ENCODE results near the gene UQCRQ. TPM values are rescaled to one million over a fixed set of nuclear protein-coding genes. Genes with fewer than 3 reads are reported as not detected.

UQCRQ gene
- total RNA-seq = 72.2 and 74.8 TPM in 2 replicates

GRCh38 chr5:132866342-132867045 is at the start of gene UQCRQ, which contains the start of gene GDF9:
Gene UQCRQ (plus strand): TSS chr5:132866642. CDS start chr5:132866882, 240 bp downstream.
Gene GDF9 (minus strand): TSS chr5:132866469. CDS start chr5:132864533, 1,936 bp downstream.

GRCh38 chr5:132830436-132831094 is 35.9 kb upstream of the UQCRQ start, which contains the start of gene SHROOM1:
Gene SHROOM1 (minus strand): TSS chr5:132830647. CDS start chr5:132826140, 4,507 bp downstream.

GRCh38 chr5:132873119-132873929 is 6.9 kb downstream of the UQCRQ start, which contains the start of gene LEAP2:
Gene LEAP2 (plus strand): TSS chr5:132873668. CDS start chr5:132873695, 27 bp downstream.

Other genes starting within 250 kb of the UQCRQ start
- not detected in 2 replicates for gene IL13, start 208.5 kb upstream of the UQCRQ start, total RNA-seq
- gene IL4, start 192.7 kb upstream of the UQCRQ start, total RNA-seq = not detected in 2 replicates
- gene KIF3A, start 129.1 kb upstream of the UQCRQ start, total RNA-seq = 3.9 and 7.6 TPM in 2 replicates
- gene CCNI2, start 119.2 kb upstream of the UQCRQ start, total RNA-seq = under 0.01 and 0.11 TPM in 2 replicates
- gene SEPTIN8, start 89.4 kb upstream of the UQCRQ start, total RNA-seq = 28.2 and 28.5 TPM in 2 replicates
- under 0.01 TPM in 1 of 2 replicates, not detected in the other for gene SOWAHA, start 53.3 kb upstream of the UQCRQ start, total RNA-seq
- 2.1 and 2.4 TPM in 2 replicates for gene SHROOM1, start 36.0 kb upstream of the UQCRQ start, total RNA-seq
- gene GDF9, start 173 bp upstream of the UQCRQ start, total RNA-seq = under 0.01 and 0.09 TPM in 2 replicates
- gene LEAP2, start 7.0 kb downstream of the UQCRQ start, total RNA-seq = 0.09 and 0.11 TPM in 2 replicates
- 26.6 and 28.7 TPM in 2 replicates for gene AFF4, start 97.0 kb downstream of the UQCRQ start, total RNA-seq
- gene ZCCHC10, start 159.9 kb downstream of the UQCRQ start, total RNA-seq = 14.3 and 16.7 TPM in 2 replicates
- gene HSPA4, start 185.4 kb downstream of the UQCRQ start, total RNA-seq = 88.4 and 121 TPM in 2 replicates